SK-N-MC (cell line): ENCODE results near the gene MLANA.

Source experiments
- EZH2 ChIP-seq: fragments of 200-600 bp; sonication (generic); IDR thresholded peaks from one replicate; pipeline ENCODE4 v1.6.1; 2017; ENCODE audit warnings: antibody characterized with exemption
- FOXP2 ChIP-seq: optimal IDR thresholded peaks from 2 replicates; pipeline ENCODE3; 2011; ENCODE audit warnings: mild to moderate bottlenecking, moderate library complexity; ENCODE audit not compliant: insufficient read depth; ENCODE audit errors: extremely low read length, control extremely low read depth
- POLR2AphosphoS5 ChIP-seq: IDR thresholded peaks from 2 replicates; pipeline ENCODE4 v1.6.1; 2012; ENCODE audit warnings: mild to moderate bottlenecking, low read depth, low read length, borderline replicate concordance

GRCh38 chr9:5873439-5873838 is 17.2 kb upstream of the MLANA start:
- TF ChIP-seq POLR2AphosphoS5, result no peak
- TF ChIP-seq EZH2, result no peak
- TF ChIP-seq FOXP2, result no peak
